Measurements from ENCODE around the gene MTHFD1L. TPM values are rescaled to one million over a fixed set of nuclear protein-coding genes. Genes with fewer than 3 reads are reported as not detected.

MTHFD1L gene
- total and polyA plus RNA-seq, 2 of the 8 experiments (the other 6 are each of a cell fraction or from before 2014, with no cell fraction given), result 29.2 to 105 TPM

DNA sequence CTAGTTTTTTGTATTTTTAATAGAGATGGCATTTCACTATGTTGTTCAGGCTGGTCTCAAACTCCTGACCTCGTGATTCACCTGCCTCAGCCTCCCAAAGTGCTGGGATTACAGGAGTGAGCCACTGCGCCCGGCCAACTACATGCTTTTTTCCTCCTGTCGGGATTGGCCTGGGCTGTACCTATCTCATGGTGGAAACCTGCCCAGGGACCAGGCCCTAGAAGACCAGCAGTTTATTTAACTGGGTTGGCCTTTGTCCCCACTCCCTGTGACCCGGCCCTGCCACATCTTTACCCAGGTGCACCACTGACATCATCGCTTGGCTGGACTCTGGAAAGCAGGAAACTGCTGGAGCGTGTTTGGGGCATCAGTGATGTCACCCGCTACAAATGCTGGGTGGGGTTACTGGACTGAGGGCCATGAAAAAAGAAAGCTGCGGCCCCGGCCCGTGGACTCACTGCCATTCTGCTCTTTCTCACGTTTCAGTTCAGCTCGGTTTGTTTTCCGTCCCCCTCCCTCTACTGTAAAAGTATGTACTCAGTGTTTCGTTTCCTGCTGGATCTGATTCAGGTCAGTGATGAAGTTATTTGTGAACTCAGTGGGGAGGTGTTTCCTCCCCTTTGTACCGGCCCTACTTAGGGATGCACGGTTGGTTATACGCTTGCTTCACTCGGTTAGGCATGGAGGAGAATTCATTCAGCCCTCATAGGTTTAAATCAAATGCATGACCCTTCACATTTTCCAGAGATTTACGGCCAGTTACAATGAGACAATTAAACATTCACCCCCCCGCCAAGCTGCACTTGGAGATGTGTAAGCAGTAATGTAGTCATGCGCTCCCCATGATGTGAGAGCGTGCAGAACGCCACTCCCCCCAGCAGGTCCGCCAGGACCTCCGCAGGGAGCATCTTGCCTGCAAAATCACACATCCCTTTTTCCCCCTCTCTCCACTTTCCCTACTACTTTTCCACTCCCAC is 179.3 kb downstream of the MTHFD1L start (continued):
- TF ChIP-seq RBBP5 (IDR thresholded peaks at IDR 0.05; ENCODE audit: borderline replicate concordance, low read depth, low read length), result no peak
- no peak for TF ChIP-seq RFX5 (IDR thresholded peaks at IDR 0.05; ENCODE audit: borderline replicate concordance, low read depth, low read length)
- no peak for TF ChIP-seq TBP (IDR thresholded peaks at IDR 0.05; ENCODE audit: low read depth, low read length)
- TF ChIP-seq BRCA1 (IDR thresholded peaks at IDR 0.05; ENCODE audit: low read depth, low read length), result no peak
- no peak for TF ChIP-seq NANOG (IDR thresholded peaks at IDR 0.05; ENCODE audit: insufficient read depth, low read depth, low read length, poor library complexity, severe bottlenecking)
- no peak for TF ChIP-seq SP2 (IDR thresholded peaks at IDR 0.05; ENCODE audit: low read length)

All from H1 (cell line).